SJCRH30 (cell line): ENCODE data around the gene ZNF184. TPM values are rescaled to one million over a fixed set of nuclear protein-coding genes. Genes with fewer than 3 reads are reported as not detected.

Experiments used
- DNase-seq, 2 experiments: peaks; one replicate each; pipeline ENCODE4 v3.0.0-alpha.2; 2015 to 2020
- H3K27ac ChIP-seq: fragments of 250-450 bp; sonication (Bioruptor Pico); 2 replicates; pipeline ENCODE4 v1.5.1; 2020; ENCODE audit warnings: mild to moderate bottlenecking, moderate library complexity
- H3K27me3 ChIP-seq: fragments of 250-450 bp; sonication (Bioruptor Pico); 2 replicates; pipeline ENCODE4 v1.5.1; 2020; ENCODE audit warnings: mild to moderate bottlenecking, moderate library complexity
- H3K36me3 ChIP-seq: fragments of 250-450 bp; sonication (Bioruptor Pico); 2 replicates; pipeline ENCODE4 v1.5.1; 2020; ENCODE audit warnings: mild to moderate bottlenecking, moderate library complexity
- H3K4me1 ChIP-seq: fragments of 250-450 bp; sonication (Bioruptor Pico); 2 replicates; pipeline ENCODE4 v1.5.1; 2020; ENCODE audit warnings: mild to moderate bottlenecking, moderate library complexity
- H3K4me3 ChIP-seq: fragments of 250-450 bp; sonication (Bioruptor Pico); 2 replicates; pipeline ENCODE4 v1.5.1; 2020; ENCODE audit warnings: mild to moderate bottlenecking, moderate library complexity
- H3K9me3 ChIP-seq: fragments of 250-450 bp; sonication (Bioruptor Pico); replicated peaks from 2 replicates; pipeline ENCODE4 v1.5.1; 2020; ENCODE audit warnings: mild to moderate bottlenecking, moderate library complexity
- total RNA-seq: library from RNA; depleted of rRNA; stranded (reverse); fragments of >200 nt; shearing (Covaris generic); gene quantifications from 2 replicates; pipeline ENCODE4 v1.2.3, GENCODE V29; 2014; rRNA removed

Gene ZNF184
- total RNA-seq, 1 experiment from 2014 or later: 18.9 TPM

GRCh38 chr6:27419363-27419762 lies 53.5 kb downstream of the ZNF184 start:
- H3K36me3 ChIP-seq: no peaks in the 10 kb centered on the region
- no peaks in the 10 kb centered on the region for H3K27me3 ChIP-seq
- no peak overlapping the region for H3K4me3 ChIP-seq
- DNase-seq: no peak
- no peaks in the 10 kb centered on the region for H3K9me3 ChIP-seq
- no peaks in the 10 kb centered on the region for H3K4me1 ChIP-seq
- no peak overlapping the region for H3K27ac ChIP-seq

GRCh38 chr6:27415898-27416297 lies 57.0 kb downstream of the ZNF184 start:
- Histone ChIP-seq H3K4me1 (no peaks in the 10 kb centered on the region), H3K27ac (no peak overlapping the region), H3K9me3 (no peaks in the 10 kb centered on the region), H3K4me3 (no peak overlapping the region), H3K36me3 (no peaks in the 10 kb centered on the region), H3K27me3 (no peaks in the 10 kb centered on the region)
- DNase-seq: no peak

- Histone ChIP-seq H3K27me3 (no peaks in the 10 kb centered on the region), H3K4me1 (no peaks in the 10 kb centered on the region), H3K27ac (no peak overlapping the region), H3K36me3 (no peaks in the 10 kb centered on the region), H3K9me3 (no peaks in the 10 kb centered on the region), H3K4me3 (no peak overlapping the region)
- no peak for DNase-seq
These were observed 57.9 kb downstream of the ZNF184 start for GRCh38 chr6:27414996-27415395.

- no peaks in the 10 kb centered on the region for H3K27me3 ChIP-seq
- no peak for DNase-seq
- no peaks in the 10 kb centered on the region for H3K4me1 ChIP-seq
- no peaks in the 10 kb centered on the region for H3K9me3 ChIP-seq
- no peak overlapping the region for H3K27ac ChIP-seq
- no peak overlapping the region for H3K4me3 ChIP-seq
- no peaks in the 10 kb centered on the region for H3K36me3 ChIP-seq
These were observed 58.6 kb downstream of the ZNF184 start for GRCh38 chr6:27414300-27414699.

GRCh38 chr6:27407153-27407814 lies 65.6 kb downstream of the ZNF184 start:
- Histone ChIP-seq H3K27ac (no peak overlapping the region), H3K36me3 (no peaks in the 10 kb centered on the region), H3K4me3 (no peak overlapping the region), H3K4me1 (no peaks in the 10 kb centered on the region), H3K27me3 (no peaks in the 10 kb centered on the region), H3K9me3 (no peaks in the 10 kb centered on the region)
- no peak for DNase-seq

- no peaks in the 10 kb centered on the region for H3K4me1 ChIP-seq
- no peaks in the 10 kb centered on the region for H3K27me3 ChIP-seq
- no peak overlapping the region for H3K27ac ChIP-seq
- H3K9me3 ChIP-seq: no peaks in the 10 kb centered on the region
- no peaks in the 10 kb centered on the region for H3K36me3 ChIP-seq
- H3K4me3 ChIP-seq: no peak overlapping the region
- DNase-seq: no peak
These were observed 66.8 kb downstream of the ZNF184 start for GRCh38 chr6:27406085-27406484.

- no peak overlapping the region for H3K27ac ChIP-seq
These were observed 71.8 kb downstream of the ZNF184 start for GRCh38 chr6:27400877-27401642.

More at GRCh38 chr6:27400877-27401642, 71.8 kb downstream of the ZNF184 start:
- no peaks in the 10 kb centered on the region for H3K9me3 ChIP-seq
- no peaks in the 10 kb centered on the region for H3K36me3 ChIP-seq
- DNase-seq: no peak
- no peak overlapping the region for H3K4me3 ChIP-seq
- no peaks in the 10 kb centered on the region for H3K4me1 ChIP-seq
- no peaks in the 10 kb centered on the region for H3K27me3 ChIP-seq

Other genes starting within 250 kb of the ZNF184 start
- gene PRSS16, start 225.4 kb downstream of the ZNF184 start, total RNA-seq: not detected in 2 replicates
- gene POM121L2, start 160.8 kb downstream of the ZNF184 start, total RNA-seq: not detected in 2 replicates
- gene ZNF391, start 84.3 kb downstream of the ZNF184 start, total RNA-seq: 0.08 and 0.18 TPM in 2 replicates